Sigmoid colon (tissue), 4 donors: ENCODE results near the gene SAA1.

Experiments
- EP300 ChIP-seq, 4 donors: sonication (generic); formaldehyde crosslinking; IDR thresholded peaks; one replicate each; pipeline ENCODE4 v1.6.1; 2017; ENCODE audit warnings: antibody characterized with exemption in 4 of 4
- POLR2AphosphoS5 ChIP-seq, 4 donors: sonication (generic); formaldehyde crosslinking; IDR thresholded peaks; one replicate each; pipeline ENCODE4 v1.6.1; 2017; ENCODE audit warnings: antibody characterized with exemption in 4 of 4
- TF ChIP-seq, protein P1 (sequence below), 4 experiments: fragments of 450-650 bp in 3 of 4; fragments of 200-600 bp in 1 of 4; IDR thresholded peaks; one replicate each; pipeline ENCODE4 v1.5.1; 2016 to 2019; ENCODE audit warnings: antibody characterized with exemption in 4 of 4, mild to moderate bottlenecking in 3 of 4, moderate library complexity in 2 of 4

DNA sequence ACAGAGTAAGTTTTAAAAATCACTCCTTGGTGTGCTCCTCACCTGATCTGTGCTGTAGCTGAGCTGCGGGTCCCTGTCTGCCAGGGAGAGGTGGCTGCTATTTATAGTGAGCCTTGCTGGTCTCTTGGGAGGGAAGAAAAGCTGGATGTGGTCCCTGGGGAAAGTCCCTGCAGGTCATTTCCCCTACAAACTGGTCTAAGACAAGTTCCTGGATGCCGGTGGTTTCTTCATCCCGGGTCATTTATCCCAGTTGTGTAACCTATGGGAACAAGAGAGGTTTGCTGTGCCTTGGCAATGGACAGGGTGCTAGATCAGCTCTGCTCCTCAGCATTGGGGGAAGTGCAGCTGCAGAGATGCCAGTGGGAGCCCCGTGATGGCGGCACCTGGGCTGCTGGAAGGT, 17.5 kb upstream of the SAA1 start, which contains the start of gene SAA2:
- TF ChIP-seq EP300 (IDR thresholded peaks at IDR 0.05) (no peak), POLR2AphosphoS5 (IDR thresholded peaks at IDR 0.05) (no peak)
- TF ChIP-seq, protein P1, sequence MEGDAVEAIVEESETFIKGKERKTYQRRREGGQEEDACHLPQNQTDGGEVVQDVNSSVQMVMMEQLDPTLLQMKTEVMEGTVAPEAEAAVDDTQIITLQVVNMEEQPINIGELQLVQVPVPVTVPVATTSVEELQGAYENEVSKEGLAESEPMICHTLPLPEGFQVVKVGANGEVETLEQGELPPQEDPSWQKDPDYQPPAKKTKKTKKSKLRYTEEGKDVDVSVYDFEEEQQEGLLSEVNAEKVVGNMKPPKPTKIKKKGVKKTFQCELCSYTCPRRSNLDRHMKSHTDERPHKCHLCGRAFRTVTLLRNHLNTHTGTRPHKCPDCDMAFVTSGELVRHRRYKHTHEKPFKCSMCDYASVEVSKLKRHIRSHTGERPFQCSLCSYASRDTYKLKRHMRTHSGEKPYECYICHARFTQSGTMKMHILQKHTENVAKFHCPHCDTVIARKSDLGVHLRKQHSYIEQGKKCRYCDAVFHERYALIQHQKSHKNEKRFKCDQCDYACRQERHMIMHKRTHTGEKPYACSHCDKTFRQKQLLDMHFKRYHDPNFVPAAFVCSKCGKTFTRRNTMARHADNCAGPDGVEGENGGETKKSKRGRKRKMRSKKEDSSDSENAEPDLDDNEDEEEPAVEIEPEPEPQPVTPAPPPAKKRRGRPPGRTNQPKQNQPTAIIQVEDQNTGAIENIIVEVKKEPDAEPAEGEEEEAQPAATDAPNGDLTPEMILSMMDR (IDR thresholded peaks at IDR 0.05): no peak
